GM12878 (cell line): ENCODE measurements around the gene COL8A2. TPM values are rescaled to one million over a fixed set of nuclear protein-coding genes. Genes with fewer than 3 reads are reported as not detected.

Experiments used
- BCL11A ChIP-seq: IDR thresholded peaks from 2 replicates; pipeline ENCODE4 v1.6.1; 2011; ENCODE audit warnings: low read depth, low read length
- BMI1 ChIP-seq: fragments of 450-650 bp; IDR thresholded peaks from 2 replicates; pipeline ENCODE4 v1.6.1; 2016; ENCODE audit warnings: mild to moderate bottlenecking, moderate library complexity, borderline replicate concordance
- CHD1 ChIP-seq: IDR thresholded peaks from 2 replicates; pipeline ENCODE4 v1.6.1; 2012; ENCODE audit warnings: low read depth, low read length, improper control_type of control experiment
- CREB1 ChIP-seq: IDR thresholded peaks from 2 replicates; pipeline ENCODE4 v1.6.1; 2012; ENCODE audit warnings: low read depth, mild to moderate bottlenecking, inconsistent platforms
- CREM ChIP-seq: IDR thresholded peaks from 2 replicates; pipeline ENCODE4 v1.6.1; 2014; ENCODE audit warnings: antibody characterized with exemption, low read depth
- CTCF ChIP-seq, 3 experiments: IDR thresholded peaks in 2 of 3; conservative IDR thresholded peaks in 1 of 3; 2 replicates each; pipeline ENCODE4 v1.5.1; 2011; ENCODE audit warnings: low read depth in 3 of 3, low read length in 3 of 3, mild to moderate bottlenecking in 3 of 3, control low read depth in 2 of 3, moderate library complexity in 2 of 3, inconsistent platforms in 1 of 3, mixed read lengths in 1 of 3; ENCODE audit not compliant: control insufficient read depth in 2 of 3, insufficient read depth in 1 of 3; ENCODE audit errors: extremely low read depth in 1 of 3
- E4F1 ChIP-seq: fragments of 450-650 bp; IDR thresholded peaks from 2 replicates; pipeline ENCODE4 v1.6.1; 2018; ENCODE audit warnings: borderline replicate concordance, mild to moderate bottlenecking; ENCODE audit not compliant: partially characterized antibody
- EGR1 ChIP-seq, 2 experiments: IDR thresholded peaks; 1 replicate in 1 of 2; 2 replicates in 1 of 2; pipeline ENCODE4 v1.6.1; 2011 to 2012; ENCODE audit warnings: low read depth in 2 of 2, low read length in 2 of 2, borderline replicate concordance in 1 of 2, mild to moderate bottlenecking in 1 of 2, moderate library complexity in 1 of 2
- FOS ChIP-seq: IDR thresholded peaks from 3 replicates; pipeline ENCODE4 v1.6.1; 2011; ENCODE audit warnings: borderline replicate concordance; ENCODE audit not compliant: insufficient read length; ENCODE audit errors: extremely low read depth
- FOXK2 ChIP-seq: fragments of 450-650 bp; IDR thresholded peaks from 2 replicates; pipeline ENCODE4 v1.6.1; 2017; ENCODE audit warnings: mild to moderate bottlenecking, moderate library complexity
- GABPA ChIP-seq: IDR thresholded peaks from 2 replicates; pipeline ENCODE4 v1.6.1; 2014; ENCODE audit warnings: antibody characterized with exemption, low read depth, mild to moderate bottlenecking, inconsistent platforms
- HDAC2 ChIP-seq: fragments of 200-600 bp; sonication (generic); IDR thresholded peaks from 2 replicates; pipeline ENCODE4 v1.6.1; 2017
- IKZF2 ChIP-seq, 2 experiments: fragments of 450-650 bp; IDR thresholded peaks; 2 replicates each; pipeline ENCODE4 v1.6.1; 2017; ENCODE audit warnings: mild to moderate bottlenecking in 2 of 2, moderate library complexity in 2 of 2
- MAX ChIP-seq: IDR thresholded peaks from 2 replicates; pipeline ENCODE4 v1.6.1; 2012; ENCODE audit warnings: low read depth, low read length, improper control_type of control experiment
- MXI1 ChIP-seq: fragments of 150-350 bp; IDR thresholded peaks from 2 replicates; pipeline ENCODE4 v1.6.1; 2011; ENCODE audit warnings: low read depth, mild to moderate bottlenecking, inconsistent platforms, low read length, improper control_type of control experiment
- NR2F1 ChIP-seq: fragments of 450-650 bp; conservative IDR thresholded peaks from 2 replicates; pipeline ENCODE4 v1.6.1; 2017; ENCODE audit warnings: mild to moderate bottlenecking
- POLR2AphosphoS5 ChIP-seq: IDR thresholded peaks from 2 replicates; pipeline ENCODE4 v1.6.1; 2011; ENCODE audit warnings: mild to moderate bottlenecking, low read length, inconsistent platforms
- PRDM15 ChIP-seq: fragments of 450-650 bp; formaldehyde crosslinking; IDR thresholded peaks from 2 replicates; pipeline ENCODE4 v1.4.0; 2020; ENCODE audit warnings: mild to moderate bottlenecking, moderate library complexity
- RUNX3 ChIP-seq: IDR thresholded peaks from 2 replicates; pipeline ENCODE4 v1.6.1; 2012; ENCODE audit warnings: low read length, inconsistent platforms
- SPI1 ChIP-seq: IDR thresholded peaks from 2 replicates; pipeline ENCODE4 v1.6.1; 2011; ENCODE audit warnings: low read depth, mild to moderate bottlenecking, low read length, moderate library complexity, borderline replicate concordance; ENCODE audit not compliant: insufficient read depth
- STAT3 ChIP-seq: IDR thresholded peaks from 2 replicates; pipeline ENCODE4 v1.6.1; 2011; ENCODE audit warnings: low read depth, low read length, improper control_type of control experiment
- ZNF24 ChIP-seq: fragments of 450-650 bp; IDR thresholded peaks from 2 replicates; pipeline ENCODE4 v1.6.1; 2017; ENCODE audit warnings: antibody characterized with exemption, mild to moderate bottlenecking
- ZNF384 ChIP-seq: IDR thresholded peaks from 2 replicates; pipeline ENCODE4 v1.6.1; 2012; ENCODE audit warnings: low read depth, mild to moderate bottlenecking, low read length, improper control_type of control experiment, borderline replicate concordance
- polyA plus RNA-seq, 11 experiments: library from polyadenylated mRNA; depleted of rRNA in 4 of 11; unstranded in 6 of 11; stranded (reverse) in 5 of 11; fragments of >200 nt; fragmentation: Nextera tagmentation in 4 of 11; fragmentation: Illumina TruSeq in 1 of 11; extraction: Ambion mirVana in 4 of 11; extraction: Trizol in 1 of 11; gene quantifications; 1 replicate in 1 of 11; 2 replicates in 10 of 11; pipeline versions ENCODE4 v1.2.1 to v1.2.3, GENCODE V29; 2011 to 2016; ENCODE audit warnings: inconsistent platforms in 2 of 11, missing spikeins in 2 of 11, low read depth in 1 of 11
- total RNA-seq, 4 experiments: library from RNA; depleted of rRNA in 3 of 4; stranded (reverse); fragments of >200 nt in 3 of 4; fragmentation: Illumina TruSeq in 1 of 4; extraction: Trizol in 1 of 4; gene quantifications; 2 replicates each; pipeline versions ENCODE4 v1.2.1 to v1.2.3, GENCODE V29; 2013 to 2021

COL8A2 gene
- total and polyA plus RNA-seq, 10 of the 15 experiments (the other 5 are each of a cell fraction or from before 2014, with no cell fraction given): 0.01 TPM; not detected in 9

GRCh38 chr1:36149237-36149972, 24.4 kb upstream of the COL8A2 start, which contains the start of gene TRAPPC3 (continued):
- TF ChIP-seq PRDM15: no peak
- TF ChIP-seq HDAC2: no peak
- no peak for TF ChIP-seq RUNX3
- no peak for TF ChIP-seq ZNF384
- no peak for TF ChIP-seq GABPA
- TF ChIP-seq MXI1: peak; percentile 89
- peak; percentile 94 for TF ChIP-seq CREM
- no peak for TF ChIP-seq CREB1
- TF ChIP-seq IKZF2 (IDR thresholded peaks at IDR 0.05): peak; percentile 84 to 87
- TF ChIP-seq NR2F1: peak; percentile 76
- peak; percentile 71 for TF ChIP-seq FOXK2
- no peak for TF ChIP-seq CHD1
- no peak for TF ChIP-seq BCL11A
- peak; percentile 67; the same call in 1 of the 2 replicates for TF ChIP-seq MAX
- TF ChIP-seq E4F1: peak; percentile 23
- TF ChIP-seq SPI1: 0 out of 2 replicates have a peak, but pooled peaks have one; percentile 30
- peak in 1 of 2 experiments; percentile 69; a peak in 1 of 3 replicates for TF ChIP-seq EGR1 (IDR thresholded peaks at IDR 0.05; ENCODE audit: borderline replicate concordance in 1 of 2, low read depth in 2 of 2, low read length in 2 of 2)
- peak; percentile 94 to 100 (median 99); a peak in 5 of 6 replicates for TF ChIP-seq CTCF (IDR thresholded peaks at IDR 0.05 in 2 of 3, conservative IDR thresholded peaks at IDR 0.05 in 1 of 3; ENCODE audit: control insufficient read depth in 2 of 3, extremely low read depth in 1 of 3, insufficient read depth in 1 of 3, low read depth in 3 of 3, low read length in 3 of 3)
- peak; percentile 70; the same call in 1 of the 2 replicates for TF ChIP-seq ZNF24
- no peak for TF ChIP-seq STAT3
- TF ChIP-seq FOS: no peak
- TF ChIP-seq BMI1: no peak
- peak; percentile 62; the same call in 1 of the 2 replicates for TF ChIP-seq POLR2AphosphoS5
